ENCODE results near the gene RNH1.

The RNH1 gene

DNA sequence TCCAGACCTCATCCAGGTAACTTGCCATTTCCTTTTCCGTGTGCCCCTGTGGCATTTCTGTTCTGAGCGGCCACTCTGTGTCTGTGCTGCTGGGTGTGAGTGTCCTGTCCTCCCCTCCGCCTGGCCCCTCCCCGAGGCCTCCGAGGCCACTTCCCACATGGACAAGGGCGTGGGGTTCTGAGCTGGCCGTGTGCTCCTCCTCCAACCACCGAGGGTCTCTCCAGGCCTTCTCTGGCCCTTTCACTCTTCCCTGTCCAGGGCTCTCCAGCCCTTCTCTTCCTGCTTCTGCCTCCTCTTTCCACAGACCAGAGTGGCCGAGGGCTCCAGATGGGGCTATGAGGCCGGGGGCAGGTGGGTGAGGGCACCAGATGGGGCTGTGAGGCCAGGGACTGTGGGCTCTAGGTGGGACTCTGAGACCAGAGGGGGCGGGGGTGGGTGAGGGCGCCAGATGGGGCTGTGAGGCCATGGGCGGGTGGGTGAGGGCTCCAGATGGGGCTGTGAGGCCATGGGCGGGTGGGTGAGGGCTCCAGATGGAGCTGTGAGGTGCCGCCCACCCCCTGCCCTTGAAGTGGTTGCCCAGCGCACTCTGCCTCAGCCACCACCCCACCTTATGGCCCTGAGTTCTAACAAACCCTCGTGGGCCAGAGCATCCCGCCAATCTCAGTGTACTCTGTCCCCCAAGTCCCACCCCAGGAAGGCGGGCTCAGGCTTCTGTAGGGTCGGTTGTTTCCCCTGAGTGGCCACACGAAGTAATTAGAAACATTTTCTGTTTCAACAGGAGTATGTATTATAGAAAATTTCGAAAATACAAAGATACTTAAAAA is 32.9 kb downstream of the RNH1 start:
- H3K27ac ChIP-seq (ENCODE audit: low read depth, low read length): no peak overlapping the region
- H3F3A ChIP-seq (ENCODE audit: control insufficient read depth, insufficient read depth): no peaks in the 10 kb centered on the region
- TF ChIP-seq, protein P1, sequence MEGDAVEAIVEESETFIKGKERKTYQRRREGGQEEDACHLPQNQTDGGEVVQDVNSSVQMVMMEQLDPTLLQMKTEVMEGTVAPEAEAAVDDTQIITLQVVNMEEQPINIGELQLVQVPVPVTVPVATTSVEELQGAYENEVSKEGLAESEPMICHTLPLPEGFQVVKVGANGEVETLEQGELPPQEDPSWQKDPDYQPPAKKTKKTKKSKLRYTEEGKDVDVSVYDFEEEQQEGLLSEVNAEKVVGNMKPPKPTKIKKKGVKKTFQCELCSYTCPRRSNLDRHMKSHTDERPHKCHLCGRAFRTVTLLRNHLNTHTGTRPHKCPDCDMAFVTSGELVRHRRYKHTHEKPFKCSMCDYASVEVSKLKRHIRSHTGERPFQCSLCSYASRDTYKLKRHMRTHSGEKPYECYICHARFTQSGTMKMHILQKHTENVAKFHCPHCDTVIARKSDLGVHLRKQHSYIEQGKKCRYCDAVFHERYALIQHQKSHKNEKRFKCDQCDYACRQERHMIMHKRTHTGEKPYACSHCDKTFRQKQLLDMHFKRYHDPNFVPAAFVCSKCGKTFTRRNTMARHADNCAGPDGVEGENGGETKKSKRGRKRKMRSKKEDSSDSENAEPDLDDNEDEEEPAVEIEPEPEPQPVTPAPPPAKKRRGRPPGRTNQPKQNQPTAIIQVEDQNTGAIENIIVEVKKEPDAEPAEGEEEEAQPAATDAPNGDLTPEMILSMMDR (IDR thresholded peaks at IDR 0.05; ENCODE audit: low read depth, low read length, poor library complexity, severe bottlenecking): no peak
- no peak for TF ChIP-seq EZH2phosphoT487 (IDR thresholded peaks at IDR 0.05; ENCODE audit: borderline replicate concordance, low read length)
- H3K27me3 ChIP-seq (ENCODE audit: control insufficient read depth, low read length): no peaks in the 10 kb centered on the region
- H3K9me3 ChIP-seq (ENCODE audit: control insufficient read depth, insufficient read depth, low read length): no peaks in the 10 kb centered on the region
- H3K4me1 ChIP-seq (ENCODE audit: control insufficient read depth, low read length): no peaks in the 10 kb centered on the region
- no peaks in the 10 kb centered on the region for H3K9me2 ChIP-seq (replicated peaks; ENCODE audit: control insufficient read depth, low read length)
- H4K20me1 ChIP-seq (ENCODE audit: control insufficient read depth, insufficient read depth, low read depth, low read length): no peaks in the 10 kb centered on the region
- H3K79me2 ChIP-seq (ENCODE audit: control insufficient read depth, low read length): 0 out of 2 replicates have a peak, but pooled peaks cover 4% of the 10 kb centered on the region
- peaks cover 3% of the 10 kb centered on the region; the same call in 1 of the 2 replicates for H3K36me3 ChIP-seq (ENCODE audit: control insufficient read depth, low read length)
- no peak overlapping the region for H3K4me2 ChIP-seq (ENCODE audit: low read length)
- H3K4me3 ChIP-seq (ENCODE audit: low read length): no peak overlapping the region

DNA sequence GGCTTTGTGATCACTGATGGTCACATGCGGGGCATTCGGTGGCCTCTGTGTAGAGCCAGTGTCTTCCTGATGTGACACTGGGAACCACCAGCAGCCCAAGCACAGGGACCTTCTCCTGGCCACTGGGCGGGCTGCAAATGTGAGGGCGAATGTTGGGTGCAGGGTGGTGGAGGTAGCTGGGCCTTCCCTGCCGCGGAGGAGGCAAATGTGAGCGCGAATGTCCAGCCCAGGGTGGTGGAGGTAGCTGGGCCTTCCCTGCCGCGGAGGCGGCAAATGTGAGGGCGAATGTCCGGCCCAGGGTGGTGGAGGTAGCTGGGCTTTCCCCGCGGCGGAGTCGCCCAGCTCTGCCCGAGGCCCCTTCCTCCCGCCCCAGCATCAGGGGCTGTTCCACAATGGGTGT is 33.6 kb downstream of the RNH1 start:
- H3K9me2 ChIP-seq (replicated peaks; ENCODE audit: control insufficient read depth, low read length): no peaks in the 10 kb centered on the region
- no peaks in the 10 kb centered on the region for H3F3A ChIP-seq (ENCODE audit: control insufficient read depth, insufficient read depth)
- H3K4me2 ChIP-seq (ENCODE audit: low read length): no peak overlapping the region
- no peak overlapping the region for H3K27ac ChIP-seq (ENCODE audit: low read depth, low read length)
- H3K27me3 ChIP-seq (ENCODE audit: control insufficient read depth, low read length): no peaks in the 10 kb centered on the region
- no peaks in the 10 kb centered on the region for H4K20me1 ChIP-seq (ENCODE audit: control insufficient read depth, insufficient read depth, low read depth, low read length)
- TF ChIP-seq, protein P1 (IDR thresholded peaks at IDR 0.05; ENCODE audit: low read depth, low read length, poor library complexity, severe bottlenecking): no peak
- TF ChIP-seq EZH2phosphoT487 (IDR thresholded peaks at IDR 0.05; ENCODE audit: borderline replicate concordance, low read length): no peak
- no peak overlapping the region for H3K4me3 ChIP-seq (ENCODE audit: low read length)
- H3K36me3 ChIP-seq (ENCODE audit: control insufficient read depth, low read length): peaks cover 3% of the 10 kb centered on the region; the same call in 1 of the 2 replicates
- no peaks in the 10 kb centered on the region for H3K4me1 ChIP-seq (ENCODE audit: control insufficient read depth, low read length)
- H3K79me2 ChIP-seq (ENCODE audit: control insufficient read depth, low read length): 0 out of 2 replicates have a peak, but pooled peaks cover 4% of the 10 kb centered on the region
- H3K9me3 ChIP-seq (ENCODE audit: control insufficient read depth, insufficient read depth, low read length): no peaks in the 10 kb centered on the region

DNA sequence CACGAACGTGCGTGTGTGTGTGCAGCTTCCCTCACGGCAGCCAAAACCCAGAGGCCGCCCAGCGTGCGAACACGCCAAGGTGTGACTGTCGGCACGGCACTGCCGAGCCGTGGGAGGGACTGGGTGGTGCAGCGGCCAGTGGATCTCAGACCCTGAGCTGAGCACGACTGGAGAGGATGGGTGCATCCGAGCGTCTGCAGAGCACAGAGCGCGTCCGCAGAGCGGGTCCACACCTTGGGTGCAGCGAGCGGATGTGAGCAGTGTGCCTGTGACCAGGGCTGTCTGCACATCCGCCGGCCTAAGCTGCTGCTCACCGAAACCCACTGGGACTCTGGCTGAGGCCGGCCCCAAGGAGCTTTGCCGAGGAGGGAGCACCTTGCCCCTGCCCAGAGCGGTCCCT is 34.2 kb downstream of the RNH1 start:
- no peaks in the 10 kb centered on the region for H3K9me3 ChIP-seq (ENCODE audit: control insufficient read depth, insufficient read depth, low read length)
- H3K4me2 ChIP-seq (ENCODE audit: low read length): no peak overlapping the region
- H3K79me2 ChIP-seq (ENCODE audit: control insufficient read depth, low read length): 0 out of 2 replicates have a peak, but pooled peaks cover 4% of the 10 kb centered on the region
- H3K4me1 ChIP-seq (ENCODE audit: control insufficient read depth, low read length): no peaks in the 10 kb centered on the region
- no peaks in the 10 kb centered on the region for H4K20me1 ChIP-seq (ENCODE audit: control insufficient read depth, insufficient read depth, low read depth, low read length)
- H3K9me2 ChIP-seq (replicated peaks; ENCODE audit: control insufficient read depth, low read length): no peaks in the 10 kb centered on the region
- H3K27me3 ChIP-seq (ENCODE audit: control insufficient read depth, low read length): no peaks in the 10 kb centered on the region
- H3K36me3 ChIP-seq (ENCODE audit: control insufficient read depth, low read length): peaks cover 3% of the 10 kb centered on the region; the same call in 1 of the 2 replicates
- TF ChIP-seq EZH2phosphoT487 (IDR thresholded peaks at IDR 0.05; ENCODE audit: borderline replicate concordance, low read length): no peak
- TF ChIP-seq, protein P1 (IDR thresholded peaks at IDR 0.05; ENCODE audit: low read depth, low read length, poor library complexity, severe bottlenecking): no peak
- no peak overlapping the region for H3K4me3 ChIP-seq (ENCODE audit: low read length)
- no peaks in the 10 kb centered on the region for H3F3A ChIP-seq (ENCODE audit: control insufficient read depth, insufficient read depth)
- no peak overlapping the region for H3K27ac ChIP-seq (ENCODE audit: low read depth, low read length)
